Measurements from ENCODE around the gene L3MBTL4.

GRCh38 chr18:6363216-6363615, 51.5 kb downstream of the L3MBTL4 start:
- no peak for TF ChIP-seq EP300 (IDR thresholded peaks at IDR 0.05)
- TF ChIP-seq, protein P1, sequence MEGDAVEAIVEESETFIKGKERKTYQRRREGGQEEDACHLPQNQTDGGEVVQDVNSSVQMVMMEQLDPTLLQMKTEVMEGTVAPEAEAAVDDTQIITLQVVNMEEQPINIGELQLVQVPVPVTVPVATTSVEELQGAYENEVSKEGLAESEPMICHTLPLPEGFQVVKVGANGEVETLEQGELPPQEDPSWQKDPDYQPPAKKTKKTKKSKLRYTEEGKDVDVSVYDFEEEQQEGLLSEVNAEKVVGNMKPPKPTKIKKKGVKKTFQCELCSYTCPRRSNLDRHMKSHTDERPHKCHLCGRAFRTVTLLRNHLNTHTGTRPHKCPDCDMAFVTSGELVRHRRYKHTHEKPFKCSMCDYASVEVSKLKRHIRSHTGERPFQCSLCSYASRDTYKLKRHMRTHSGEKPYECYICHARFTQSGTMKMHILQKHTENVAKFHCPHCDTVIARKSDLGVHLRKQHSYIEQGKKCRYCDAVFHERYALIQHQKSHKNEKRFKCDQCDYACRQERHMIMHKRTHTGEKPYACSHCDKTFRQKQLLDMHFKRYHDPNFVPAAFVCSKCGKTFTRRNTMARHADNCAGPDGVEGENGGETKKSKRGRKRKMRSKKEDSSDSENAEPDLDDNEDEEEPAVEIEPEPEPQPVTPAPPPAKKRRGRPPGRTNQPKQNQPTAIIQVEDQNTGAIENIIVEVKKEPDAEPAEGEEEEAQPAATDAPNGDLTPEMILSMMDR (IDR thresholded peaks at IDR 0.05): no peak
- TF ChIP-seq POLR2A (IDR thresholded peaks at IDR 0.05): no peak
